Endothelial cell (in vitro differentiated cells): ENCODE results near the gene PRPF18. TPM values are rescaled to one million over a fixed set of nuclear protein-coding genes. Genes with fewer than 3 reads are reported as not detected.

Source experiments
- DNase-seq: peaks from one replicate; pipeline ENCODE4 v3.0.0; 2021; ENCODE audit warnings: low spot score
- H3K27ac Mint-ChIP-seq: one replicate; pipeline ENCODE4 v1.8.0; 2021; ENCODE audit warnings: mixed read lengths, inconsistent platforms; ENCODE audit not compliant: unreplicated experiment
- H3K27me3 Mint-ChIP-seq: one replicate; pipeline ENCODE4 v1.8.0; 2021; ENCODE audit warnings: mild to moderate bottlenecking, moderate library complexity, mixed read lengths, inconsistent platforms; ENCODE audit not compliant: unreplicated experiment
- H3K36me3 Mint-ChIP-seq: one replicate; pipeline ENCODE4 v1.8.0; 2021; ENCODE audit warnings: mild to moderate bottlenecking, low read depth, mixed read lengths, inconsistent platforms; ENCODE audit not compliant: unreplicated experiment
- H3K4me1 Mint-ChIP-seq: one replicate; pipeline ENCODE4 v1.8.0; 2021; ENCODE audit warnings: mild to moderate bottlenecking, mixed read lengths, inconsistent platforms; ENCODE audit not compliant: unreplicated experiment
- H3K4me3 Mint-ChIP-seq: one replicate; pipeline ENCODE4 v1.8.0; 2021; ENCODE audit warnings: mild to moderate bottlenecking, mixed read lengths, inconsistent platforms; ENCODE audit not compliant: unreplicated experiment
- H3K9me3 Mint-ChIP-seq: one replicate; pipeline ENCODE4 v1.8.0; 2021; ENCODE audit warnings: mixed read lengths, inconsistent platforms; ENCODE audit not compliant: unreplicated experiment
- total RNA-seq: library from RNA; stranded (reverse); fragmentation: NEBNext Ultra II Directional; extraction: Animal tissue kit (Norgen Biotek cat#: 25700); gene quantifications from one replicate; pipeline ENCODE4 v1.2.1, GENCODE V29; 2021; ENCODE audit not compliant: unreplicated experiment
- TF ChIP-seq, protein P1 (sequence below): fragments of 200-600 bp; sonication (generic); IDR thresholded peaks from one replicate; pipeline ENCODE4 v1.5.0; 2021; ENCODE audit warnings: antibody characterized with exemption; ENCODE audit not compliant: unreplicated experiment

The PRPF18 gene
- total RNA-seq, 1 donor from 2014 or later: 19.7 TPM

- DNase-seq: no peak
- Mint-ChIP-seq H3K27me3 (no peaks in the 10 kb centered on the region), H3K4me1 (peaks cover 22% of the 10 kb centered on the region), H3K4me3 (peak overlapping the region; percentile 37), H3K36me3 (peaks cover 40% of the 10 kb centered on the region), H3K9me3 (no peaks in the 10 kb centered on the region), H3K27ac (peak overlapping the region; percentile 85)
- TF ChIP-seq, protein P1, sequence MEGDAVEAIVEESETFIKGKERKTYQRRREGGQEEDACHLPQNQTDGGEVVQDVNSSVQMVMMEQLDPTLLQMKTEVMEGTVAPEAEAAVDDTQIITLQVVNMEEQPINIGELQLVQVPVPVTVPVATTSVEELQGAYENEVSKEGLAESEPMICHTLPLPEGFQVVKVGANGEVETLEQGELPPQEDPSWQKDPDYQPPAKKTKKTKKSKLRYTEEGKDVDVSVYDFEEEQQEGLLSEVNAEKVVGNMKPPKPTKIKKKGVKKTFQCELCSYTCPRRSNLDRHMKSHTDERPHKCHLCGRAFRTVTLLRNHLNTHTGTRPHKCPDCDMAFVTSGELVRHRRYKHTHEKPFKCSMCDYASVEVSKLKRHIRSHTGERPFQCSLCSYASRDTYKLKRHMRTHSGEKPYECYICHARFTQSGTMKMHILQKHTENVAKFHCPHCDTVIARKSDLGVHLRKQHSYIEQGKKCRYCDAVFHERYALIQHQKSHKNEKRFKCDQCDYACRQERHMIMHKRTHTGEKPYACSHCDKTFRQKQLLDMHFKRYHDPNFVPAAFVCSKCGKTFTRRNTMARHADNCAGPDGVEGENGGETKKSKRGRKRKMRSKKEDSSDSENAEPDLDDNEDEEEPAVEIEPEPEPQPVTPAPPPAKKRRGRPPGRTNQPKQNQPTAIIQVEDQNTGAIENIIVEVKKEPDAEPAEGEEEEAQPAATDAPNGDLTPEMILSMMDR: no peak
Observed at GRCh38 chr10:13660551-13660920, 73.8 kb downstream of the PRPF18 start.

DNA sequence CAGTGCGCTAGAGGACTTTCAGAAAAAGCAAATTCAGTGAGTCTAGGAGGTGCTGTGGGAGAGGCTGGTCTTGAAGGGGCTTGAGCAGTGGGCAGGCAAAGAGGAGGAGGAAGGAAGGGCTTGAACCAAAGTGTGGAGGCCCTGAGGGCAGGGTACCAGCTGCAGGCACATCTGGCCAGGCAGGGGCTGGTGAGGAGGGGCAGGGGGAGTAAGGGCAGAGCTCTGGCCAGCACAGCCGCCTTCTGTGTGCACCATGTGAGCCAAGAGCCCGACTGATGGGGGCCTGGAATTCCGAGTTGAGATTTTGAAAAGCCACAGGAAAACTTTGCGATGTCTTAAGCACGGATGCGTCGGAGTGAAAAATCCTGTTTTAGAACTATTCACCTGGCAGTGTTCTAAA is 74.5 kb downstream of the PRPF18 start:
- no peaks in the 10 kb centered on the region for H3K27me3 Mint-ChIP-seq
- peak overlapping the region; percentile 21 for H3K27ac Mint-ChIP-seq
- H3K9me3 Mint-ChIP-seq: no peaks in the 10 kb centered on the region
- H3K4me1 Mint-ChIP-seq: peaks cover 22% of the 10 kb centered on the region
- DNase-seq: no peak
- peaks cover 36% of the 10 kb centered on the region for H3K36me3 Mint-ChIP-seq
- TF ChIP-seq, protein P1: no peak
- no peak overlapping the region for H3K4me3 Mint-ChIP-seq

DNA sequence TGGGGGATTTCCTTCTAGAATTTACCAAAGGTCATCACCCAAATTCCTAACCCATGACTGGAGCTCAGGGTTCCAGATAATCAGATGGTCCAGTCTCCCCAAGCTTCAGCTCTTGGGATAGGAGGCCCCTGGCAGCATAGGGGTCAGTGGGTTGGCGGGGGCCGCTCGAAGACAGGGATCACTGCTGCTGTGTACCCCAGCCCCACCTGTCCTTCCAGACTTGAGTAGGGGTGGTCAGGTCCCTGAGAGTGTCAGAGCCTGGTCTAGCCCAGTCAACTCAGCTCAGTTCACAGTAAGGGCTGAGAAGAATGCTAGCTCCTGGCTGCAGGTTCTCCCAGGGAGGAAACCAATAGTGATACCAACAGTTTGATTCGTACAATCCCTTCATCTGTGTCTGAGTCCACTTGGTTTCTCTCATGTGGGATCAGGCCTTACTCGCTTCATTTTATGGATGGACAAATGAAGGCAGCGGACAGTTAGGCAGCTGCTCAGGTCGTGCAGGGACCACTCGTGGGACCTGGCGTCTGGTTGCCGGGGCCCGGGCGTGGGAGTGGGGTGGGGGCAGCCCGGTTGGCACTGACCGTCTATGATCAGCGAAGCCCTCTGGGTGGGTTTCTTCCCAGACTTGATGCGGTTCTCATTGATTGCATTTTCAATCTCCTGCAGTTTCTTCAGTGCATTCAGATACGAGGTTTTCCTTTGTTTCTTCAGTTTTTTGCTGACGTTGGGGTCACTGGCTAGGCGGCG is 78.9 kb downstream of the PRPF18 start:
- no peak for DNase-seq
- H3K9me3 Mint-ChIP-seq: no peaks in the 10 kb centered on the region
- no peak overlapping the region for H3K4me3 Mint-ChIP-seq
- TF ChIP-seq, protein P1: no peak
- H3K36me3 Mint-ChIP-seq: peaks cover 50% of the 10 kb centered on the region
- H3K27me3 Mint-ChIP-seq: peaks cover 2% of the 10 kb centered on the region
- H3K4me1 Mint-ChIP-seq: peaks cover 26% of the 10 kb centered on the region
- no peak overlapping the region for H3K27ac Mint-ChIP-seq

DNA sequence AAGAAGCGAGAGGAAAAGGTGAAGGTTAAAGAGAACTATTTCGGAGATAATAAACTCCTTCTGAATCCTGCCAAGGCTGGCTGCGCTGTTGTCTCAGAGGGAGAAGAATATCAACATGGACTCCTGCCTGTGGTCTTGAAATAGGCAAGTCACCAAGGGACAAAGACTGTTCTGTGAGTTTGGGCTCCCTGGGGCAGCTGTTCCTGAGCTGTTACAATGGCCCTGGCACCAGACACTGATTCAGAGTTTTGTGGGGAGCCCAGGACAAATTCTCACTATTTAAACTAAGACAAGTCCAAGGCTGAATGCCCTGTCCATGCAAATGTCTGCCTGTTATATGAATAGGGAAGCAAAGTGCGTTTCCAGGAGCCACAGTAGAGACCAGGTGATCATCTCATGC is 81.4 kb downstream of the PRPF18 start:
- Mint-ChIP-seq H3K27ac (peak overlapping the region; percentile 45), H3K4me3 (no peak overlapping the region), H3K27me3 (peaks cover 2% of the 10 kb centered on the region), H3K9me3 (no peaks in the 10 kb centered on the region), H3K4me1 (peaks cover 24% of the 10 kb centered on the region), H3K36me3 (peaks cover 46% of the 10 kb centered on the region)
- TF ChIP-seq, protein P1: no peak
- no peak for DNase-seq

GRCh38 chr10:13669182-13669855 is 82.6 kb downstream of the PRPF18 start:
- no peak for DNase-seq

More at GRCh38 chr10:13669182-13669855, 82.6 kb downstream of the PRPF18 start:
- Mint-ChIP-seq H3K4me1 (peaks cover 34% of the 10 kb centered on the region), H3K9me3 (no peaks in the 10 kb centered on the region), H3K27ac (no peak overlapping the region), H3K27me3 (peaks cover 4% of the 10 kb centered on the region), H3K36me3 (peaks cover 50% of the 10 kb centered on the region), H3K4me3 (peak overlapping the region; percentile 53)
- TF ChIP-seq, protein P1: no peak
